ENCODE measurements around the gene RNF223. TPM values are rescaled to one million over a fixed set of nuclear protein-coding genes. Genes with fewer than 3 reads are reported as not detected.

RNF223 gene
- total and polyA plus RNA-seq, 2 of the 8 experiments (the other 6 are each of a cell fraction or from before 2014, with no cell fraction given): not detected

DNA sequence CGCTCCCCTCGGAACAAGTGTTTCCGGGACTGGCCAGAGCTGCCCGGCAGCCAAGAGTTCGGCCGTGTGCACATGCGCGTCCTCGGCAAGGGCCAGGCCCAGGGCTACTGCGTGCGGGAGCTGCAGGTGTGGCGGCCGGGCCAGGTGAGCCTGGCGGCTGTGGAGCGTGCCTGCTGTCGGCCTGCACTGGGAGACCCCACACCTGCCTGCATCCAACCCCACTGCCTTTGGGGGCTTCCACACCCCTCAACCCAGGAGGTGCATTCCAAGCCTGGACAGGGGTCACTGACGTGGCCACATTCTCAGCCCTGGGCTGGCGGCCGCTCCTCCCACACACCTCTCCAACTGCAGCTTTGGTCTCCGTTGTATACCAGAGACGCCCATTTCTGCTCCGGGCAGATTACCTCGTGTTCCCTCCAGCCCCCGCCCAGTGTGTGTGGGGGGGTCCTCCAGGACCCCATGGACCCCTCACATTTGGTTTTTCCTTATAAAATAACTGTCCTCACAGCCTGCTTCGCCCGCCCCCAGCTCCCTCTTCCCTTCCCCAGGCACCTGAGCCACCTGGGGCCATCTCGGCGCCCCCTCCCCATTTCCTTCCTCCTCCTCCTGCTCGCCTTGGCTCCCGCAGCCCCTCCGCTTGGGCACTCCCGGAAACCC, 6.1 kb downstream of the RNF223 start (continued):
- TF ChIP-seq, protein P1, sequence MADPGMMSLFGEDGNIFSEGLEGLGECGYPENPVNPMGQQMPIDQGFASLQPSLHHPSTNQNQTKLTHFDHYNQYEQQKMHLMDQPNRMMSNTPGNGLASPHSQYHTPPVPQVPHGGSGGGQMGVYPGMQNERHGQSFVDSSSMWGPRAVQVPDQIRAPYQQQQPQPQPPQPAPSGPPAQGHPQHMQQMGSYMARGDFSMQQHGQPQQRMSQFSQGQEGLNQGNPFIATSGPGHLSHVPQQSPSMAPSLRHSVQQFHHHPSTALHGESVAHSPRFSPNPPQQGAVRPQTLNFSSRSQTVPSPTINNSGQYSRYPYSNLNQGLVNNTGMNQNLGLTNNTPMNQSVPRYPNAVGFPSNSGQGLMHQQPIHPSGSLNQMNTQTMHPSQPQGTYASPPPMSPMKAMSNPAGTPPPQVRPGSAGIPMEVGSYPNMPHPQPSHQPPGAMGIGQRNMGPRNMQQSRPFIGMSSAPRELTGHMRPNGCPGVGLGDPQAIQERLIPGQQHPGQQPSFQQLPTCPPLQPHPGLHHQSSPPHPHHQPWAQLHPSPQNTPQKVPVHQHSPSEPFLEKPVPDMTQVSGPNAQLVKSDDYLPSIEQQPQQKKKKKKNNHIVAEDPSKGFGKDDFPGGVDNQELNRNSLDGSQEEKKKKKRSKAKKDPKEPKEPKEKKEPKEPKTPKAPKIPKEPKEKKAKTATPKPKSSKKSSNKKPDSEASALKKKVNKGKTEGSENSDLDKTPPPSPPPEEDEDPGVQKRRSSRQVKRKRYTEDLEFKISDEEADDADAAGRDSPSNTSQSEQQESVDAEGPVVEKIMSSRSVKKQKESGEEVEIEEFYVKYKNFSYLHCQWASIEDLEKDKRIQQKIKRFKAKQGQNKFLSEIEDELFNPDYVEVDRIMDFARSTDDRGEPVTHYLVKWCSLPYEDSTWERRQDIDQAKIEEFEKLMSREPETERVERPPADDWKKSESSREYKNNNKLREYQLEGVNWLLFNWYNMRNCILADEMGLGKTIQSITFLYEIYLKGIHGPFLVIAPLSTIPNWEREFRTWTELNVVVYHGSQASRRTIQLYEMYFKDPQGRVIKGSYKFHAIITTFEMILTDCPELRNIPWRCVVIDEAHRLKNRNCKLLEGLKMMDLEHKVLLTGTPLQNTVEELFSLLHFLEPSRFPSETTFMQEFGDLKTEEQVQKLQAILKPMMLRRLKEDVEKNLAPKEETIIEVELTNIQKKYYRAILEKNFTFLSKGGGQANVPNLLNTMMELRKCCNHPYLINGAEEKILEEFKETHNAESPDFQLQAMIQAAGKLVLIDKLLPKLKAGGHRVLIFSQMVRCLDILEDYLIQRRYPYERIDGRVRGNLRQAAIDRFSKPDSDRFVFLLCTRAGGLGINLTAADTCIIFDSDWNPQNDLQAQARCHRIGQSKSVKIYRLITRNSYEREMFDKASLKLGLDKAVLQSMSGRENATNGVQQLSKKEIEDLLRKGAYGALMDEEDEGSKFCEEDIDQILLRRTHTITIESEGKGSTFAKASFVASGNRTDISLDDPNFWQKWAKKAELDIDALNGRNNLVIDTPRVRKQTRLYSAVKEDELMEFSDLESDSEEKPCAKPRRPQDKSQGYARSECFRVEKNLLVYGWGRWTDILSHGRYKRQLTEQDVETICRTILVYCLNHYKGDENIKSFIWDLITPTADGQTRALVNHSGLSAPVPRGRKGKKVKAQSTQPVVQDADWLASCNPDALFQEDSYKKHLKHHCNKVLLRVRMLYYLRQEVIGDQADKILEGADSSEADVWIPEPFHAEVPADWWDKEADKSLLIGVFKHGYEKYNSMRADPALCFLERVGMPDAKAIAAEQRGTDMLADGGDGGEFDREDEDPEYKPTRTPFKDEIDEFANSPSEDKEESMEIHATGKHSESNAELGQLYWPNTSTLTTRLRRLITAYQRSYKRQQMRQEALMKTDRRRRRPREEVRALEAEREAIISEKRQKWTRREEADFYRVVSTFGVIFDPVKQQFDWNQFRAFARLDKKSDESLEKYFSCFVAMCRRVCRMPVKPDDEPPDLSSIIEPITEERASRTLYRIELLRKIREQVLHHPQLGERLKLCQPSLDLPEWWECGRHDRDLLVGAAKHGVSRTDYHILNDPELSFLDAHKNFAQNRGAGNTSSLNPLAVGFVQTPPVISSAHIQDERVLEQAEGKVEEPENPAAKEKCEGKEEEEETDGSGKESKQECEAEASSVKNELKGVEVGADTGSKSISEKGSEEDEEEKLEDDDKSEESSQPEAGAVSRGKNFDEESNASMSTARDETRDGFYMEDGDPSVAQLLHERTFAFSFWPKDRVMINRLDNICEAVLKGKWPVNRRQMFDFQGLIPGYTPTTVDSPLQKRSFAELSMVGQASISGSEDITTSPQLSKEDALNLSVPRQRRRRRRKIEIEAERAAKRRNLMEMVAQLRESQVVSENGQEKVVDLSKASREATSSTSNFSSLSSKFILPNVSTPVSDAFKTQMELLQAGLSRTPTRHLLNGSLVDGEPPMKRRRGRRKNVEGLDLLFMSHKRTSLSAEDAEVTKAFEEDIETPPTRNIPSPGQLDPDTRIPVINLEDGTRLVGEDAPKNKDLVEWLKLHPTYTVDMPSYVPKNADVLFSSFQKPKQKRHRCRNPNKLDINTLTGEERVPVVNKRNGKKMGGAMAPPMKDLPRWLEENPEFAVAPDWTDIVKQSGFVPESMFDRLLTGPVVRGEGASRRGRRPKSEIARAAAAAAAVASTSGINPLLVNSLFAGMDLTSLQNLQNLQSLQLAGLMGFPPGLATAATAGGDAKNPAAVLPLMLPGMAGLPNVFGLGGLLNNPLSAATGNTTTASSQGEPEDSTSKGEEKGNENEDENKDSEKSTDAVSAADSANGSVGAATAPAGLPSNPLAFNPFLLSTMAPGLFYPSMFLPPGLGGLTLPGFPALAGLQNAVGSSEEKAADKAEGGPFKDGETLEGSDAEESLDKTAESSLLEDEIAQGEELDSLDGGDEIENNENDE (IDR thresholded peaks at IDR 0.05; ENCODE audit: insufficient replicate concordance, low read length): no peak
- TF ChIP-seq, protein P2, sequence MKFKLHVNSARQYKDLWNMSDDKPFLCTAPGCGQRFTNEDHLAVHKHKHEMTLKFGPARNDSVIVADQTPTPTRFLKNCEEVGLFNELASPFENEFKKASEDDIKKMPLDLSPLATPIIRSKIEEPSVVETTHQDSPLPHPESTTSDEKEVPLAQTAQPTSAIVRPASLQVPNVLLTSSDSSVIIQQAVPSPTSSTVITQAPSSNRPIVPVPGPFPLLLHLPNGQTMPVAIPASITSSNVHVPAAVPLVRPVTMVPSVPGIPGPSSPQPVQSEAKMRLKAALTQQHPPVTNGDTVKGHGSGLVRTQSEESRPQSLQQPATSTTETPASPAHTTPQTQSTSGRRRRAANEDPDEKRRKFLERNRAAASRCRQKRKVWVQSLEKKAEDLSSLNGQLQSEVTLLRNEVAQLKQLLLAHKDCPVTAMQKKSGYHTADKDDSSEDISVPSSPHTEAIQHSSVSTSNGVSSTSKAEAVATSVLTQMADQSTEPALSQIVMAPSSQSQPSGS (IDR thresholded peaks at IDR 0.05; ENCODE audit: low read length): no peak
- no peak for TF ChIP-seq ASH2L (IDR thresholded peaks at IDR 0.05; ENCODE audit: low read length)
- no peak for TF ChIP-seq BACH1 (IDR thresholded peaks at IDR 0.05; ENCODE audit: low read length)
- no peak for TF ChIP-seq JUN (IDR thresholded peaks at IDR 0.05; ENCODE audit: low read depth, low read length)

Data from H1 (cell line).